Endothelial cell (in vitro differentiated cells): Measurements from ENCODE around the gene KRTAP19-4. TPM values are rescaled to one million over a fixed set of nuclear protein-coding genes. Genes with fewer than 3 reads are reported as not detected.

Experiments used
- DNase-seq: peaks from one replicate; pipeline ENCODE4 v3.0.0; 2021; ENCODE audit warnings: low spot score
- H3K27ac Mint-ChIP-seq: one replicate; pipeline ENCODE4 v1.8.0; 2021; ENCODE audit warnings: mixed read lengths, inconsistent platforms; ENCODE audit not compliant: unreplicated experiment
- H3K27me3 Mint-ChIP-seq: one replicate; pipeline ENCODE4 v1.8.0; 2021; ENCODE audit warnings: mild to moderate bottlenecking, moderate library complexity, mixed read lengths, inconsistent platforms; ENCODE audit not compliant: unreplicated experiment
- H3K36me3 Mint-ChIP-seq: one replicate; pipeline ENCODE4 v1.8.0; 2021; ENCODE audit warnings: mild to moderate bottlenecking, low read depth, mixed read lengths, inconsistent platforms; ENCODE audit not compliant: unreplicated experiment
- H3K4me1 Mint-ChIP-seq: one replicate; pipeline ENCODE4 v1.8.0; 2021; ENCODE audit warnings: mild to moderate bottlenecking, mixed read lengths, inconsistent platforms; ENCODE audit not compliant: unreplicated experiment
- H3K4me3 Mint-ChIP-seq: one replicate; pipeline ENCODE4 v1.8.0; 2021; ENCODE audit warnings: mild to moderate bottlenecking, mixed read lengths, inconsistent platforms; ENCODE audit not compliant: unreplicated experiment
- H3K9me3 Mint-ChIP-seq: one replicate; pipeline ENCODE4 v1.8.0; 2021; ENCODE audit warnings: mixed read lengths, inconsistent platforms; ENCODE audit not compliant: unreplicated experiment
- CTCF ChIP-seq: fragments of 200-600 bp; sonication (generic); IDR thresholded peaks from one replicate; pipeline ENCODE4 v1.5.0; 2021; ENCODE audit warnings: antibody characterized with exemption; ENCODE audit not compliant: unreplicated experiment
- total RNA-seq: library from RNA; stranded (reverse); fragmentation: NEBNext Ultra II Directional; extraction: Animal tissue kit (Norgen Biotek cat#: 25700); gene quantifications from one replicate; pipeline ENCODE4 v1.2.1, GENCODE V29; 2021; ENCODE audit not compliant: unreplicated experiment

KRTAP19-4 gene
- total RNA-seq, 1 donor from 2014 or later: not detected

GRCh38 chr21:30502041-30502440, 5.1 kb upstream of the KRTAP19-4 start, which contains the start of gene KRTAP19-5:
TSS of gene KRTAP19-5 (minus strand) at chr21:30502141. CDS start at chr21:30502090, 51 bp downstream.
- no peak for TF ChIP-seq CTCF
- no peak for DNase-seq
- H3K27ac Mint-ChIP-seq: no peak within 1 kb of the TSS
- no peaks in the 10 kb centered on the region for H3K9me3 Mint-ChIP-seq
- H3K36me3 Mint-ChIP-seq: no peaks in the 10 kb centered on the region
- H3K4me3 Mint-ChIP-seq: no peak within 1 kb of the TSS
- H3K4me1 Mint-ChIP-seq: no peaks in the 10 kb centered on the region
- H3K27me3 Mint-ChIP-seq: no peaks in the 10 kb centered on the region

- no peak within 1 kb of the TSS for H3K4me3 Mint-ChIP-seq
- TF ChIP-seq CTCF: no peak
- H3K27ac Mint-ChIP-seq: no peak within 1 kb of the TSS
- no peaks in the 10 kb centered on the region for H3K4me1 Mint-ChIP-seq
- H3K9me3 Mint-ChIP-seq: no peaks in the 10 kb centered on the region
- H3K36me3 Mint-ChIP-seq: peaks cover 1% of the 10 kb centered on the region
- DNase-seq: no peak
- H3K27me3 Mint-ChIP-seq: no peaks in the 10 kb centered on the region
Measured at GRCh38 chr21:30491963-30492428, 5.0 kb downstream of the KRTAP19-4 start, which contains the start of gene KRTAP19-3. TSS of gene KRTAP19-3 (minus strand) at chr21:30492013. CDS start at chr21:30491957, 56 bp downstream.

- no peak for TF ChIP-seq CTCF
- no peak within 1 kb of the TSS for H3K4me3 Mint-ChIP-seq
- H3K9me3 Mint-ChIP-seq: no peaks in the 10 kb centered on the region
- no peak within 1 kb of the TSS for H3K27ac Mint-ChIP-seq
- DNase-seq: no peak
- H3K36me3 Mint-ChIP-seq: peaks cover 7% of the 10 kb centered on the region
- H3K4me1 Mint-ChIP-seq: no peaks in the 10 kb centered on the region
- H3K27me3 Mint-ChIP-seq: no peaks in the 10 kb centered on the region
Measured at GRCh38 chr21:30487336-30487735, 9.6 kb downstream of the KRTAP19-4 start, which contains the start of gene KRTAP19-2. TSS of gene KRTAP19-2 (minus strand) at chr21:30487436. CDS start at chr21:30487348, 88 bp downstream.

GRCh38 chr21:30486180-30486579, 10.8 kb downstream of the KRTAP19-4 start:
- DNase-seq: no peak
- Mint-ChIP-seq H3K9me3 (no peaks in the 10 kb centered on the region), H3K4me1 (no peaks in the 10 kb centered on the region), H3K4me3 (no peak overlapping the region), H3K27ac (no peak overlapping the region), H3K27me3 (no peaks in the 10 kb centered on the region), H3K36me3 (peaks cover 7% of the 10 kb centered on the region)
- no peak for TF ChIP-seq CTCF

- DNase-seq: no peak
- no peak for TF ChIP-seq CTCF
- H3K27me3 Mint-ChIP-seq: no peaks in the 10 kb centered on the region
- peaks cover 7% of the 10 kb centered on the region for H3K36me3 Mint-ChIP-seq
- no peaks in the 10 kb centered on the region for H3K4me1 Mint-ChIP-seq
- no peaks in the 10 kb centered on the region for H3K9me3 Mint-ChIP-seq
- no peak overlapping the region for H3K4me3 Mint-ChIP-seq
- no peak overlapping the region for H3K27ac Mint-ChIP-seq
Measured at GRCh38 chr21:30482130-30482529, 14.8 kb downstream of the KRTAP19-4 start.
